HCT116 (cell line): ENCODE results near the gene THEM4. TPM values are rescaled to one million over a fixed set of nuclear protein-coding genes. Genes with fewer than 3 reads are reported as not detected.

Experiments used
- ATAC-seq: fragments of 200-7000 bp; cut with Tn5 transposase; 2 replicates; pipeline ENCODE4 v1.9.1; 2020; ENCODE audit warnings: mild to moderate bottlenecking, moderate library complexity
- BruUV-seq: library from RNA; stranded (reverse); fragments of 400-500 nt; replicated peaks from 2 replicates; lab custom pipeline; 2021; lab: Mats Ljungman, UMichigan
- CTCF ChIA-PET: fragments of 300-600 bp; sonication (Branson Sonifier 250); formaldehyde crosslinking; loops from one replicate; lab custom pipeline; 2021; ENCODE audit warnings: antibody characterized with exemption; lab: Charles Lee
- POLR2A ChIA-PET: fragments of 300-600, 350-600 bp; sonication (Branson Sonifier 250); formaldehyde crosslinking; loops from one replicate; lab custom pipeline; 2021; ENCODE audit warnings: antibody characterized with exemption; lab: Charles Lee
- RAD21 ChIA-PET, 2 experiments: fragments of 300-600 bp; sonication (Branson Sonifier 250); formaldehyde crosslinking; loops; one replicate each; lab custom pipeline; 2023; ENCODE audit warnings: low total read pairs in 2 of 2; ENCODE audit not compliant: uncharacterized antibody in 2 of 2, unreplicated experiment in 2 of 2, low non-redundant PET in 1 of 2; lab: Charles Lee
- DNase-seq: peaks from one replicate; pipeline ENCODE4 v3.0.0-alpha.2; 2010; ENCODE audit warnings: low read depth, low spot score
- H2AFZ ChIP-seq: fragments of 200-600 bp; shearing (Covaris generic), sonication (generic); 2 replicates; pipeline ENCODE4 v1.6.1; 2017; ENCODE audit warnings: low read depth, mixed run types, mixed read lengths, antibody characterized with exemption, low read length; ENCODE audit not compliant: poor library complexity, severe bottlenecking
- H3K27ac ChIP-seq: 2 replicates; pipeline ENCODE4 v1.5.1; 2012; ENCODE audit warnings: low read depth, low read length
- H3K27me3 ChIP-seq: fragments of 200-600 bp; sonication (generic); 2 replicates; pipeline ENCODE4 v1.6.1; 2016; ENCODE audit warnings: mixed run types, low read length, mixed read lengths; ENCODE audit not compliant: insufficient read depth
- H3K36me3 ChIP-seq, 2 experiments: fragments of 200-500 bp in 1 of 2; fragments of 200-600 bp in 1 of 2; sonication (Bioruptor generic) in 1 of 2; sonication (generic) in 1 of 2; 2 replicates each; pipeline versions ENCODE4 v1.5.1 to v1.6.1; 2014 to 2016; ENCODE audit warnings: low read length in 2 of 2, inconsistent platforms in 1 of 2, mixed read lengths in 1 of 2, mixed run types in 1 of 2; ENCODE audit not compliant: insufficient read depth in 2 of 2, control insufficient read depth in 1 of 2
- H3K4me1 ChIP-seq, 2 experiments: fragments of 200-600 bp in 1 of 2; sonication (generic) in 1 of 2; 2 replicates each; pipeline versions ENCODE4 v1.5.1 to v1.6.1; 2012 to 2017; ENCODE audit warnings: low read length in 2 of 2, inconsistent platforms in 1 of 2, mild to moderate bottlenecking in 1 of 2, mixed read lengths in 1 of 2, mixed run types in 1 of 2, moderate library complexity in 1 of 2; ENCODE audit not compliant: insufficient read depth in 2 of 2, control insufficient read depth in 1 of 2
- H3K4me2 ChIP-seq: fragments of 200-600 bp; sonication (generic); 2 replicates; pipeline ENCODE4 v1.6.1; 2017; ENCODE audit warnings: mixed run types, low read length, mixed read lengths
- H3K4me3 ChIP-seq, 2 experiments: fragments of 200-600 bp in 1 of 2; sonication (generic) in 1 of 2; replicated peaks in 1 of 2; 2 replicates each; pipeline ENCODE4 v1.5.1; 2011 to 2016; ENCODE audit warnings: low read length in 2 of 2, control low read depth in 1 of 2, low read depth in 1 of 2, mild to moderate bottlenecking in 1 of 2, mixed read lengths in 1 of 2, mixed run types in 1 of 2
- H3K79me2 ChIP-seq: fragments of 200-600 bp; sonication (generic); 2 replicates; pipeline ENCODE4 v1.6.1; 2017; ENCODE audit warnings: mild to moderate bottlenecking, mixed run types, low read length, moderate library complexity, mixed read lengths; ENCODE audit not compliant: insufficient read depth
- H3K9ac ChIP-seq: fragments of 200-600 bp; sonication (generic); 2 replicates; pipeline ENCODE4 v1.6.1; 2016; ENCODE audit warnings: low read length, mixed read lengths
- H3K9me2 ChIP-seq: fragments of 200-600 bp; sonication (generic), shearing (Covaris generic); 2 replicates; pipeline ENCODE4 v1.6.1; 2017; ENCODE audit warnings: mixed run types, mild to moderate bottlenecking, moderate library complexity; ENCODE audit not compliant: insufficient read depth
- H3K9me3 ChIP-seq, 2 experiments: fragments of 200-500 bp in 1 of 2; fragments of 200-600 bp in 1 of 2; sonication (Bioruptor generic) in 1 of 2; sonication (generic) in 1 of 2; 2 replicates each; pipeline ENCODE4 v1.6.1; 2014 to 2017; ENCODE audit warnings: low read length in 2 of 2, mixed read lengths in 2 of 2, inconsistent platforms in 1 of 2, low read depth in 1 of 2, mild to moderate bottlenecking in 1 of 2, mixed run types in 1 of 2, moderate library complexity in 1 of 2; ENCODE audit not compliant: control insufficient read depth in 1 of 2, insufficient read depth in 1 of 2
- H4K20me1 ChIP-seq: fragments of 200-600 bp; sonication (generic), shearing (Covaris generic); 2 replicates; pipeline ENCODE4 v1.6.1; 2017; ENCODE audit warnings: mixed run types, mild to moderate bottlenecking, moderate library complexity; ENCODE audit not compliant: insufficient read depth
- CBX3 ChIP-seq: IDR thresholded peaks from 2 replicates; pipeline ENCODE4 v1.6.1; 2012; ENCODE audit warnings: low read depth
- CEBPB ChIP-seq: IDR thresholded peaks from 2 replicates; pipeline ENCODE4 v1.6.1; 2012; ENCODE audit warnings: low read depth
- EGR1 ChIP-seq: IDR thresholded peaks from 2 replicates; pipeline ENCODE4 v1.6.1; 2012; ENCODE audit warnings: low read depth
- ELF1 ChIP-seq: IDR thresholded peaks from 2 replicates; pipeline ENCODE4 v1.6.1; 2012; ENCODE audit warnings: low read depth, borderline replicate concordance
- EZH2 ChIP-seq: fragments of 200-600 bp; sonication (generic); IDR thresholded peaks from 2 replicates; pipeline ENCODE4 v1.6.1; 2017; ENCODE audit warnings: antibody characterized with exemption, mixed run types
- FOSL1 ChIP-seq: IDR thresholded peaks from 2 replicates; pipeline ENCODE4 v1.6.1; 2012; ENCODE audit warnings: low read depth
- SIN3A ChIP-seq: IDR thresholded peaks from 2 replicates; pipeline ENCODE4 v1.6.1; 2012; ENCODE audit warnings: low read depth
- SP1 ChIP-seq: IDR thresholded peaks from 2 replicates; pipeline ENCODE4 v1.6.1; 2012; ENCODE audit warnings: low read depth
- ZFX ChIP-seq: fragments of 450-650 bp; IDR thresholded peaks from 2 replicates; pipeline ENCODE4 v1.6.1; 2017
- ZNF274 ChIP-seq: fragments of 200-500 bp; sonication (Bioruptor generic); IDR thresholded peaks from 2 replicates; pipeline ENCODE4 v1.6.1; 2014; ENCODE audit warnings: mild to moderate bottlenecking, low read depth, low read length, inconsistent platforms
- intact Hi-C: fragments of 100-400 bp; cut with micrococcal nuclease; formaldehyde crosslinking; loops from 2 replicates; pipeline ENCODE4 v1.10.0; 2022
- total RNA-seq: library from RNA; stranded (reverse); gene quantifications from one replicate; pipeline ENCODE4 v1.2.1, GENCODE V29; 2021; ENCODE audit not compliant: unreplicated experiment
- TF ChIP-seq, protein P1 (sequence below): IDR thresholded peaks from 2 replicates; pipeline ENCODE4 v1.6.1; 2012
- TF ChIP-seq, protein P2 (sequence below): IDR thresholded peaks from 2 replicates; pipeline ENCODE4 v1.6.1; 2012
- TF ChIP-seq, protein P3 (sequence below), 3 experiments: fragments of 200-600 bp in 1 of 3; sonication (generic) in 1 of 3; IDR thresholded peaks in 2 of 3; conservative IDR thresholded peaks in 1 of 3; 2 replicates each; pipeline ENCODE4 v1.5.1; 2012 to 2017; ENCODE audit warnings: low read depth in 2 of 3, low read length in 2 of 3, antibody characterized with exemption in 1 of 3, borderline replicate concordance in 1 of 3, control low read depth in 1 of 3, mild to moderate bottlenecking in 1 of 3, mixed read lengths in 1 of 3, mixed run types in 1 of 3, moderate library complexity in 1 of 3; ENCODE audit not compliant: insufficient read depth in 1 of 3

THEM4 gene
- total RNA-seq, 1 experiment from 2014 or later, result 17.0 TPM

DNA sequence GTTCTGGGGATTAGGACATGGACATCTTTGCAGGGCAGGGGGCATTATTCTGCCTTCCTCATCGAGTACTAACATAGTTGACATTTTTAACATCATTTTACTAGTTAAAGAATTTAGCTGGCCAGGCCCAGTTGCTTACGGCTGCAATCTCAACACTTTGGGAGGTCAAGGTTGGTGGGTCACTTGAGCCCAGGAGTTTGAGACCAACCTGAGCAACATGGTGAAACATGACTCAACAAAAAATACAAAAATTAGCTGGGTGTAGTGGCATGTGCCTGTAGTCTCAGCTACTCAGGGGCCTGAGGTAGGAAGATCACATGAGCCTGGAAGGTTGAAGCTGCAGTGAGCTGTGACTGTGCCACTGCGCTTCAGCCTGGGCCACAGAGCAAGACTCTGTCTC, 29.8 kb upstream of the THEM4 start:
- Histone ChIP-seq H3K9me2 (no peaks in the 10 kb centered on the region), H3K4me2 (no peak overlapping the region), H3K4me1 (peaks cover 0 to 21% of the 10 kb centered on the region in 2 experiments; a peak in 2 of 4 replicates), H2AFZ (peak overlapping the region; percentile 23), H3K9me3 (no peaks in the 10 kb centered on the region), H3K27me3 (no peaks in the 10 kb centered on the region), H3K79me2 (no peaks in the 10 kb centered on the region), H3K36me3 (no peaks in the 10 kb centered on the region), H4K20me1 (no peaks in the 10 kb centered on the region), H3K9ac (no peak overlapping the region), H3K4me3 (no peak overlapping the region), H3K27ac (no peak overlapping the region)
- no peak for DNase-seq
- intact Hi-C loops, result no loop called here
- ChIA-PET POLR2A (no interaction called here), RAD21 (interaction anchor here in 1 of 2 experiments (1.3 kb wide), 1 partner anchor 29 kb away, joined by 3 read pairs; no protein-coding TSS in a partner anchor), CTCF (interaction anchor here (0.9 to 2.3 kb wide), 4 partner anchors 29 to 63 kb away, joined by 3 to 7 read pairs (median 4); partner anchors contain the start of gene THEM4)
- no peak for TF ChIP-seq ZNF274
- TF ChIP-seq, protein P1, sequence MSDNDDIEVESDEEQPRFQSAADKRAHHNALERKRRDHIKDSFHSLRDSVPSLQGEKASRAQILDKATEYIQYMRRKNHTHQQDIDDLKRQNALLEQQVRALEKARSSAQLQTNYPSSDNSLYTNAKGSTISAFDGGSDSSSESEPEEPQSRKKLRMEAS, result no peak
- no peak for TF ChIP-seq CBX3
- TF ChIP-seq, protein P2, sequence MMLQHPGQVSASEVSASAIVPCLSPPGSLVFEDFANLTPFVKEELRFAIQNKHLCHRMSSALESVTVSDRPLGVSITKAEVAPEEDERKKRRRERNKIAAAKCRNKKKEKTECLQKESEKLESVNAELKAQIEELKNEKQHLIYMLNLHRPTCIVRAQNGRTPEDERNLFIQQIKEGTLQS, result no peak
- no peak for TF ChIP-seq EZH2
- TF ChIP-seq SP1, result no peak
- no peak for TF ChIP-seq SIN3A
- TF ChIP-seq FOSL1, result no peak
- no peak for TF ChIP-seq CEBPB
- no peak for TF ChIP-seq EGR1
- TF ChIP-seq ZFX, result no peak
- TF ChIP-seq ELF1, result no peak
- no peak for ATAC-seq
- no TSS peak for BruUV-seq

DNA sequence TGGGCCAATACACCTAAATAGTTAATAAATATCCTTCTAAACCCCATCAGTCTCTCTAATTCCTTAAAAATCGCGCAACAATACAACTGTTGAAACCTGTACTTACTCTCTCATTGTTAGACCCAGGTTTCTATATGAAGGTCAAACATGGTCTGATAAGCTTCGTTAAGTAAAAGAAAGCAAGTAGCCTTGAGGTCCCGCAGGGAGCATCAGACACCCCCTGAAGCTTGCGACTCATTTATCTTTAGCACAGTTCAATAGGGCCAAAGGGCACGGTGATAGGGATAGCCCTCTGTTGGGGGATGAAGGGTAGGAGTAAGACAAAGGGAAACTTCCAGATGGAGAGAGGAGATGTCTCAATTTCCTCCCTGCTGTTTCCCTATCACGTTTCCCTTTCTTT, 27.3 kb upstream of the THEM4 start:
- RAD21 ChIA-PET, result no interaction called here
- H2AFZ ChIP-seq, result peak overlapping the region; percentile 12
- H3K4me2 ChIP-seq, result no peak overlapping the region
- no peaks in the 10 kb centered on the region for H3K9me3 ChIP-seq
- TF ChIP-seq, protein P2, result no peak
- TF ChIP-seq, protein P3, sequence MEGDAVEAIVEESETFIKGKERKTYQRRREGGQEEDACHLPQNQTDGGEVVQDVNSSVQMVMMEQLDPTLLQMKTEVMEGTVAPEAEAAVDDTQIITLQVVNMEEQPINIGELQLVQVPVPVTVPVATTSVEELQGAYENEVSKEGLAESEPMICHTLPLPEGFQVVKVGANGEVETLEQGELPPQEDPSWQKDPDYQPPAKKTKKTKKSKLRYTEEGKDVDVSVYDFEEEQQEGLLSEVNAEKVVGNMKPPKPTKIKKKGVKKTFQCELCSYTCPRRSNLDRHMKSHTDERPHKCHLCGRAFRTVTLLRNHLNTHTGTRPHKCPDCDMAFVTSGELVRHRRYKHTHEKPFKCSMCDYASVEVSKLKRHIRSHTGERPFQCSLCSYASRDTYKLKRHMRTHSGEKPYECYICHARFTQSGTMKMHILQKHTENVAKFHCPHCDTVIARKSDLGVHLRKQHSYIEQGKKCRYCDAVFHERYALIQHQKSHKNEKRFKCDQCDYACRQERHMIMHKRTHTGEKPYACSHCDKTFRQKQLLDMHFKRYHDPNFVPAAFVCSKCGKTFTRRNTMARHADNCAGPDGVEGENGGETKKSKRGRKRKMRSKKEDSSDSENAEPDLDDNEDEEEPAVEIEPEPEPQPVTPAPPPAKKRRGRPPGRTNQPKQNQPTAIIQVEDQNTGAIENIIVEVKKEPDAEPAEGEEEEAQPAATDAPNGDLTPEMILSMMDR (IDR thresholded peaks at IDR 0.05 in 2 of 3, conservative IDR thresholded peaks at IDR 0.05 in 1 of 3; ENCODE audit: borderline replicate concordance in 1 of 3, insufficient read depth in 1 of 3, low read depth in 2 of 3, low read length in 2 of 3), result no peak
- TF ChIP-seq ZNF274, result no peak
- no peak for TF ChIP-seq ELF1
- no peaks in the 10 kb centered on the region for H3K9me2 ChIP-seq
- peaks cover 0 to 12% of the 10 kb centered on the region in 2 experiments; a peak in 2 of 4 replicates for H3K4me1 ChIP-seq
- no peak overlapping the region for H3K27ac ChIP-seq
- no peaks in the 10 kb centered on the region for H3K79me2 ChIP-seq
- CTCF ChIA-PET, result interaction anchor here (0.8 to 5.9 kb wide), 5 partner anchors 8 to 112 kb away, joined by 3 to 140 read pairs (median 18); no protein-coding TSS in a partner anchor
- no peaks in the 10 kb centered on the region for H4K20me1 ChIP-seq
- H3K4me3 ChIP-seq, result no peak overlapping the region
- no peak overlapping the region for H3K9ac ChIP-seq
- no TSS peak for BruUV-seq
- H3K27me3 ChIP-seq, result no peaks in the 10 kb centered on the region
- H3K36me3 ChIP-seq, result no peaks in the 10 kb centered on the region
- intact Hi-C loops, result no loop called here
- POLR2A ChIA-PET, result no interaction called here
- DNase-seq (no peak), ATAC-seq (no peak)
